ENCODE measurements around the gene S100G. TPM values are rescaled to one million over a fixed set of nuclear protein-coding genes. Genes with fewer than 3 reads are reported as not detected.

The S100G gene
- polyA plus RNA-seq, 10 donors, result not detected

GRCh38 chrX:16646366-16647138 is 3.4 kb upstream of the S100G start:
- no peak for DNase-seq

GRCh38 chrX:16651391-16652024 is 1.6 kb downstream of the S100G start:
- DNase-seq, result no peak

- no peak for DNase-seq
These were observed 3.5 kb downstream of the S100G start for GRCh38 chrX:16653424-16653823.

- peak in 1 of 3 donors; percentile 5 for DNase-seq
These were observed 4.1 kb downstream of the S100G start for GRCh38 chrX:16654093-16654492.

GRCh38 chrX:16658284-16658683 is 8.3 kb downstream of the S100G start:
- peak in 1 of 3 donors; percentile 77 for DNase-seq

GRCh38 chrX:16659321-16659720 is 9.4 kb downstream of the S100G start:
- no peak for DNase-seq

GRCh38 chrX:16661495-16661894 is 11.5 kb downstream of the S100G start:
- DNase-seq, result no peak

- no peak for DNase-seq
These were observed 12.4 kb downstream of the S100G start for GRCh38 chrX:16662402-16662801.

- DNase-seq, result no peak
These were observed 14.1 kb downstream of the S100G start for GRCh38 chrX:16664074-16664473.

GRCh38 chrX:16664626-16665025 is 14.7 kb downstream of the S100G start:
- no peak for DNase-seq

- DNase-seq, result peak in 2 of 3 donors; percentile 9 to 25
These were observed 15.1 kb downstream of the S100G start for GRCh38 chrX:16665089-16665488.

GRCh38 chrX:16666541-16666940 is 16.6 kb downstream of the S100G start:
- DNase-seq, result peak in 1 of 3 donors; percentile 40

- DNase-seq, result peak; percentile 33 to 56 (median 40)
These were observed 21.0 kb downstream of the S100G start for GRCh38 chrX:16671005-16671404.

GRCh38 chrX:16678689-16679088 is 28.7 kb downstream of the S100G start:
- no peak for DNase-seq

GRCh38 chrX:16683007-16683664 is 33.2 kb downstream of the S100G start:
- DNase-seq, result no peak

- no peak for DNase-seq
These were observed 37.6 kb downstream of the S100G start for GRCh38 chrX:16687514-16687913.

GRCh38 chrX:16695079-16695676 is 45.2 kb downstream of the S100G start:
- peak in 2 of 3 donors; percentile 48 to 52 for DNase-seq

- DNase-seq, result no peak
These were observed 47.0 kb downstream of the S100G start for GRCh38 chrX:16696956-16697355.

GRCh38 chrX:16699389-16699788 is 49.4 kb downstream of the S100G start:
- no peak for DNase-seq

- DNase-seq, result no peak
These were observed 50.8 kb downstream of the S100G start for GRCh38 chrX:16700734-16701133.

- no peak for DNase-seq
These were observed 53.0 kb downstream of the S100G start for GRCh38 chrX:16702700-16703599.
